ENCODE data around the gene GOLGA6A. TPM values are rescaled to one million over a fixed set of nuclear protein-coding genes. Genes with fewer than 3 reads are reported as not detected.

Gene GOLGA6A
- total and polyA plus RNA-seq, 3 donors from 2014 or later: 24.6 to 42.4 (median 32.4) TPM

- 87 to 90% methylated on average over 5 to 11 of the region's 11 CpGs for WGBS, 2 donors
- Histone ChIP-seq H3K36me3 (ENCODE audit: low read depth, missing control alignments) (no peaks in the 10 kb centered on the region), H3K4me1 (peaks cover 32% of the 10 kb centered on the region), H3K4me3 (no peak overlapping the region), H3K27me3 (no peaks in the 10 kb centered on the region), H3K27ac (peak overlapping the region in 1 of 2 donors; percentile 54), H3K9me3 (no peaks in the 10 kb centered on the region)
- TF ChIP-seq, protein P1, sequence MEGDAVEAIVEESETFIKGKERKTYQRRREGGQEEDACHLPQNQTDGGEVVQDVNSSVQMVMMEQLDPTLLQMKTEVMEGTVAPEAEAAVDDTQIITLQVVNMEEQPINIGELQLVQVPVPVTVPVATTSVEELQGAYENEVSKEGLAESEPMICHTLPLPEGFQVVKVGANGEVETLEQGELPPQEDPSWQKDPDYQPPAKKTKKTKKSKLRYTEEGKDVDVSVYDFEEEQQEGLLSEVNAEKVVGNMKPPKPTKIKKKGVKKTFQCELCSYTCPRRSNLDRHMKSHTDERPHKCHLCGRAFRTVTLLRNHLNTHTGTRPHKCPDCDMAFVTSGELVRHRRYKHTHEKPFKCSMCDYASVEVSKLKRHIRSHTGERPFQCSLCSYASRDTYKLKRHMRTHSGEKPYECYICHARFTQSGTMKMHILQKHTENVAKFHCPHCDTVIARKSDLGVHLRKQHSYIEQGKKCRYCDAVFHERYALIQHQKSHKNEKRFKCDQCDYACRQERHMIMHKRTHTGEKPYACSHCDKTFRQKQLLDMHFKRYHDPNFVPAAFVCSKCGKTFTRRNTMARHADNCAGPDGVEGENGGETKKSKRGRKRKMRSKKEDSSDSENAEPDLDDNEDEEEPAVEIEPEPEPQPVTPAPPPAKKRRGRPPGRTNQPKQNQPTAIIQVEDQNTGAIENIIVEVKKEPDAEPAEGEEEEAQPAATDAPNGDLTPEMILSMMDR (IDR thresholded peaks at IDR 0.05): no peak
- no peak for TF ChIP-seq POLR2A (IDR thresholded peaks at IDR 0.05)
- no peak for DNase-seq
- intact Hi-C loops (cut with DNase I; ENCODE audit: low total_unique reads): no loop called here
Observed at GRCh38 chr15:74042603-74043424, 39.5 kb downstream of the GOLGA6A start.

GRCh38 chr15:74041777-74042435 is 40.4 kb downstream of the GOLGA6A start:
- Histone ChIP-seq H3K9me3 (no peaks in the 10 kb centered on the region), H3K27ac (no peak overlapping the region), H3K36me3 (ENCODE audit: low read depth, missing control alignments) (no peaks in the 10 kb centered on the region), H3K4me3 (no peak overlapping the region), H3K4me1 (peaks cover 38% of the 10 kb centered on the region), H3K27me3 (no peaks in the 10 kb centered on the region)
- TF ChIP-seq, protein P1 (IDR thresholded peaks at IDR 0.05): no peak
- no peak for TF ChIP-seq POLR2A (IDR thresholded peaks at IDR 0.05)
- no peak for DNase-seq
- 84 to 91% methylated on average over 8 of the region's 8 CpGs for WGBS, 2 donors
- intact Hi-C loops (cut with DNase I; ENCODE audit: low total_unique reads): no loop called here

GRCh38 chr15:74041311-74041756 is 41.0 kb downstream of the GOLGA6A start:
- H3K36me3 ChIP-seq (ENCODE audit: low read depth, missing control alignments): no peaks in the 10 kb centered on the region
- no peaks in the 10 kb centered on the region for H3K27me3 ChIP-seq
- H3K27ac ChIP-seq: peak overlapping the region; percentile 55 to 76
- DNase-seq: no peak
- intact Hi-C loops (cut with DNase I; ENCODE audit: low total_unique reads): no loop called here
- WGBS, 2 donors: 83 to 90% methylated on average over 10 of the region's 10 CpGs
- H3K9me3 ChIP-seq: no peaks in the 10 kb centered on the region
- no peak overlapping the region for H3K4me3 ChIP-seq
- H3K4me1 ChIP-seq: peaks cover 43% of the 10 kb centered on the region
- no peak for TF ChIP-seq POLR2A (IDR thresholded peaks at IDR 0.05)
- TF ChIP-seq, protein P1 (IDR thresholded peaks at IDR 0.05): no peak

- intact Hi-C loops (cut with DNase I; ENCODE audit: low total_unique reads): no loop called here
Observed at GRCh38 chr15:74040109-74040850, 42.1 kb downstream of the GOLGA6A start.

More at GRCh38 chr15:74040109-74040850, 42.1 kb downstream of the GOLGA6A start:
- Histone ChIP-seq H3K27ac (peak overlapping the region in 1 of 2 donors; percentile 76), H3K4me1 (peaks cover 46% of the 10 kb centered on the region), H3K27me3 (no peaks in the 10 kb centered on the region), H3K4me3 (no peak overlapping the region), H3K9me3 (no peaks in the 10 kb centered on the region), H3K36me3 (ENCODE audit: low read depth, missing control alignments) (no peaks in the 10 kb centered on the region)
- 44 to 56% methylated on average over 6 to 7 of the region's 7 CpGs for WGBS, 2 donors
- TF ChIP-seq POLR2A (IDR thresholded peaks at IDR 0.05): no peak
- TF ChIP-seq, protein P1 (IDR thresholded peaks at IDR 0.05): no peak
- DNase-seq: peak; percentile 80

All from testis (tissue), 3 donors.